Stomach (tissue), 9 donors: Measurements from ENCODE around the gene MYBPC3. TPM values are rescaled to one million over a fixed set of nuclear protein-coding genes. Genes with fewer than 3 reads are reported as not detected.

Experiments used
- DNase-seq, 2 donors: peaks; one replicate each; pipeline versions ENCODE4 v3.0.0 to v3.0.0-alpha.2; 2013 to 2019
- H3K27ac ChIP-seq, 5 donors: fragments of 200-600 bp in 4 of 5; sonication (generic) in 4 of 5; one replicate each; pipeline ENCODE4 v1.5.1; 2013 to 2019; ENCODE audit warnings: mild to moderate bottlenecking in 1 of 5, moderate library complexity in 1 of 5
- H3K27me3 ChIP-seq, 3 donors: fragments of 200-600 bp; sonication (generic); one replicate each; pipeline ENCODE4 v1.5.1; 2017 to 2019; ENCODE audit warnings: mixed run types in 1 of 3
- H3K36me3 ChIP-seq, 4 donors: fragments of 200-600 bp; sonication (generic); 1 replicate in 3 of 4; 2 replicates in 1 of 4; pipeline ENCODE4 v1.5.1; 2016 to 2019
- H3K4me1 ChIP-seq, 4 donors: fragments of 200-600 bp; sonication (generic); one replicate each; pipeline ENCODE4 v1.5.1; 2016 to 2019
- H3K4me3 ChIP-seq, 4 donors: fragments of 200-600 bp; sonication (generic) in 3 of 4; one replicate each; pipeline ENCODE4 v1.5.1; 2016 to 2019; ENCODE audit warnings: mild to moderate bottlenecking in 1 of 4
- H3K9me3 ChIP-seq, 4 donors: fragments of 200-600 bp; sonication (generic); one replicate each; pipeline ENCODE4 v1.5.1; 2016 to 2019
- EP300 ChIP-seq: sonication (generic); formaldehyde crosslinking; IDR thresholded peaks from one replicate; pipeline ENCODE4 v1.6.1; 2017; ENCODE audit warnings: antibody characterized with exemption
- POLR2A ChIP-seq, 4 donors: fragments of 450-650 bp; IDR thresholded peaks; one replicate each; pipeline ENCODE4 v1.6.1; 2016; ENCODE audit warnings: antibody characterized with exemption in 4 of 4, control low read depth in 2 of 4, mild to moderate bottlenecking in 1 of 4, moderate library complexity in 1 of 4
- POLR2AphosphoS5 ChIP-seq, 3 donors: sonication (generic); formaldehyde crosslinking; IDR thresholded peaks; one replicate each; pipeline ENCODE4 v1.6.1; 2016; ENCODE audit warnings: antibody characterized with exemption in 3 of 3
- WGBS, 5 donors: extraction: QIAGEN DNeasy Blood & Tissue Kit in 3 of 5; methylation state at CpG; one replicate each; pipeline versions ENCODE4 v1.1.5 to v1.1.7; 2013 to 2018; 5-methylcytosine and 5-hydroxymethylcytosine counted together
- intact Hi-C: fragments of 100-400 bp; cut with DNase I; formaldehyde crosslinking; loops from one replicate; pipeline ENCODE4 v1.15.1; 2023; ENCODE audit warnings: low total_unique reads
- polyA plus RNA-seq, 3 donors: library from polyadenylated mRNA; stranded (reverse); fragments of 200-250 nt; gene quantifications; one replicate each; pipeline ENCODE4 v1.2.3, GENCODE V29; 2013
- total RNA-seq, 5 donors: library from RNA; depleted of rRNA; stranded (reverse); fragments of >200 nt; gene quantifications; one replicate each; pipeline versions ENCODE4 v1.1.0 to v1.2.3, GENCODE V29; 2014 to 2016
- TF ChIP-seq, protein P1 (sequence below), 7 experiments: fragments of 450-650 bp in 4 of 7; fragments of 200-600 bp in 3 of 7; sonication (generic) in 3 of 7; IDR thresholded peaks; one replicate each; pipeline ENCODE4 v1.5.1; 2016 to 2019; ENCODE audit warnings: antibody characterized with exemption in 7 of 7, control low read depth in 2 of 7, mild to moderate bottlenecking in 1 of 7
- donor health status: healthy with polysubstance abuse.
- donor health status: Bipolar disorder and iron deficiency.
- donor health status: healthy.

The MYBPC3 gene
- total and polyA plus RNA-seq, 8 donors = 0.72 to 15.6 (median 1.5) TPM; not detected in 2

DNA sequence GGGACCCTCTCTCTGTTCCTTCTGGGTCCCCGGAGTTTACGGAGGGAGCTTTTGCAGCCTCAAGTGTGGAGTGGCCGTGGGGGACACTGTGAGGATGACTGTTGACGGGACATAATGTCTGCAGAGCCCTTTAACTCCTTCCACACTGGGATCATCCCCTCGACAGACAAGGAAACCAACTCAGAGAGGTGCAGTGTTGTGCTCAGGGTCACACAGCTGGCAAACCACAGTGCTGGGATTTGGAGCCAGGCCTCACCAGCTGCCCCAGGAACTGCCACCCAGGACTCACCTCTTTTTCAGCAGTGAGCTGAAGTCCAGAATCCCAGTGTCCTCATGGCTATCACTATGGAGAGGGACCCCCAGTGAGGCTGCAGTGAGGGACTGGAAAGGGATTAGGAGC lies 5.4 kb downstream of the MYBPC3 start:
- Histone ChIP-seq H3K9me3 (no peaks in the 10 kb centered on the region), H3K36me3 (no peaks in the 10 kb centered on the region), H3K27ac (no peak overlapping the region), H3K4me3 (no peak overlapping the region), H3K27me3 (no peaks in the 10 kb centered on the region), H3K4me1 (peaks cover 0 to 10% (median 8%) of the 10 kb centered on the region in 4 donors)
- intact Hi-C loops = no loop called here
- no peak for TF ChIP-seq POLR2AphosphoS5 (IDR thresholded peaks at IDR 0.05)
- TF ChIP-seq, protein P1, sequence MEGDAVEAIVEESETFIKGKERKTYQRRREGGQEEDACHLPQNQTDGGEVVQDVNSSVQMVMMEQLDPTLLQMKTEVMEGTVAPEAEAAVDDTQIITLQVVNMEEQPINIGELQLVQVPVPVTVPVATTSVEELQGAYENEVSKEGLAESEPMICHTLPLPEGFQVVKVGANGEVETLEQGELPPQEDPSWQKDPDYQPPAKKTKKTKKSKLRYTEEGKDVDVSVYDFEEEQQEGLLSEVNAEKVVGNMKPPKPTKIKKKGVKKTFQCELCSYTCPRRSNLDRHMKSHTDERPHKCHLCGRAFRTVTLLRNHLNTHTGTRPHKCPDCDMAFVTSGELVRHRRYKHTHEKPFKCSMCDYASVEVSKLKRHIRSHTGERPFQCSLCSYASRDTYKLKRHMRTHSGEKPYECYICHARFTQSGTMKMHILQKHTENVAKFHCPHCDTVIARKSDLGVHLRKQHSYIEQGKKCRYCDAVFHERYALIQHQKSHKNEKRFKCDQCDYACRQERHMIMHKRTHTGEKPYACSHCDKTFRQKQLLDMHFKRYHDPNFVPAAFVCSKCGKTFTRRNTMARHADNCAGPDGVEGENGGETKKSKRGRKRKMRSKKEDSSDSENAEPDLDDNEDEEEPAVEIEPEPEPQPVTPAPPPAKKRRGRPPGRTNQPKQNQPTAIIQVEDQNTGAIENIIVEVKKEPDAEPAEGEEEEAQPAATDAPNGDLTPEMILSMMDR (IDR thresholded peaks at IDR 0.05) = no peak
- no peak for TF ChIP-seq POLR2A (IDR thresholded peaks at IDR 0.05)
- no peak for TF ChIP-seq EP300
- no peak for DNase-seq
- WGBS, 5 donors = 73 to 89% (median 80%) methylated on average over 5 of the region's 5 CpGs

DNA sequence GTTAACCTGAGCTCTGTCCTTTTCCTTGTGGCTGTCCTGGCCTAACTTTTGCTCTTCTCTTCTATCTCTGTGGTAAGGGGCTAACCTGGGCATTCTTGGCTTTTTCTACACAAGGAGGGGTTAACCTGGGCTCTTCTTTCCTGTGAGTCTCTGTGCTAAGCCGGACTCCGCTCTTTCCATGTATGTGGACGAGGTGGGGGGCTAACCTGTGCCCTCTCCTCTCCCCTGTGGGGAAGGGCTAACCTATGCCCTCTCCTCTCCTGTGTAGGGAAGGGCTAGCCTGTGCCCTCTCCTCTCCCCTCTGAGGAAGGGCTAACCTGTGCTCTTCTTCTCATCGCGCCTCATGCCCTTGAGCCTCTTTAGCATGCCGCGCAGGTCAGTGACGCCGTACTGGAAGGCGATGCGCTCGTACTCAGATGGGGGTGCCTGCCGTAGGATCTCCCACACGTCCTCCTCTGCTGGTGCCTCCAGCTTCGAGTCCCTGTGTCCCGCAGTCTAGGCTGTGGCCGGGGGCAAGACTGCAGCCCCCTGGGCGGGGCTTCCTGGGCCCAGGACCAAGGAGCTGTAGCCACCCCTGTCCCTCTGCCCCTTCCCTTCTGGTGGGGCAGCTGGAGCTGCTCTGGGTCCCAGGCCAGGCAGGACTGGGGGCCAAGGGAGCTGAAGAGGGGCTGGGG lies 6.5 kb downstream of the MYBPC3 start:
- H3K4me3 ChIP-seq = no peak overlapping the region
- TF ChIP-seq POLR2A (IDR thresholded peaks at IDR 0.05) = no peak
- TF ChIP-seq, protein P1 (IDR thresholded peaks at IDR 0.05) = no peak
- TF ChIP-seq POLR2AphosphoS5 (IDR thresholded peaks at IDR 0.05) = no peak
- DNase-seq = no peak
- H3K4me1 ChIP-seq = no peaks in the 10 kb centered on the region
- H3K27me3 ChIP-seq = no peaks in the 10 kb centered on the region
- H3K36me3 ChIP-seq = no peaks in the 10 kb centered on the region
- intact Hi-C loops = no loop called here
- 82 to 89% (median 86%) methylated on average over 18 of the region's 18 CpGs for WGBS, 5 donors
- H3K9me3 ChIP-seq = no peaks in the 10 kb centered on the region
- no peak overlapping the region for H3K27ac ChIP-seq

DNA sequence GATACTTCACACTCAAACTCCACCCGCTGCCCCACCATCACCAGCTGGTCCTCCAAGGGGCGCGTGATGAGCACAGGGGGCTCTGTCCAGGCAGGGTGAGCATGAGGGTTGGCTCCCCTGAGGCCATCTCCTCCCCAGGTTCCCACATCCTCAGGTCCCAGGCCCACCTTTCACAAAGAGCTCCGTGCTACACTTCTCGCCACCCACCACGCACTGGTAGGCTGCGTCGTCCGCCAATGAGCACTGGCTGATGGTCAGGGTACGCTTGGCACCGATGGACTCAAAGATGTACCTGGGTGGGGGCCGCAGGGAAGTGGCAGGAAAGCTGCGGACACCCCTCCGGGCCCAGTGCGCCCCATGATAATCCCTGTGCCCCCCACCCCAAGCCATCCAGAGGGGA lies 9.6 kb downstream of the MYBPC3 start:
- TF ChIP-seq EP300 (no peak), POLR2A (IDR thresholded peaks at IDR 0.05) (no peak), POLR2AphosphoS5 (IDR thresholded peaks at IDR 0.05) (no peak)
- TF ChIP-seq, protein P1 (IDR thresholded peaks at IDR 0.05) = no peak
- Histone ChIP-seq H3K36me3 (no peaks in the 10 kb centered on the region), H3K27ac (no peak overlapping the region), H3K4me1 (no peaks in the 10 kb centered on the region), H3K4me3 (no peak overlapping the region), H3K27me3 (no peaks in the 10 kb centered on the region), H3K9me3 (no peaks in the 10 kb centered on the region)
- intact Hi-C loops = no loop called here
- 94 to 99% (median 96%) methylated on average over 15 of the region's 15 CpGs for WGBS, 5 donors
- DNase-seq = no peak

DNA sequence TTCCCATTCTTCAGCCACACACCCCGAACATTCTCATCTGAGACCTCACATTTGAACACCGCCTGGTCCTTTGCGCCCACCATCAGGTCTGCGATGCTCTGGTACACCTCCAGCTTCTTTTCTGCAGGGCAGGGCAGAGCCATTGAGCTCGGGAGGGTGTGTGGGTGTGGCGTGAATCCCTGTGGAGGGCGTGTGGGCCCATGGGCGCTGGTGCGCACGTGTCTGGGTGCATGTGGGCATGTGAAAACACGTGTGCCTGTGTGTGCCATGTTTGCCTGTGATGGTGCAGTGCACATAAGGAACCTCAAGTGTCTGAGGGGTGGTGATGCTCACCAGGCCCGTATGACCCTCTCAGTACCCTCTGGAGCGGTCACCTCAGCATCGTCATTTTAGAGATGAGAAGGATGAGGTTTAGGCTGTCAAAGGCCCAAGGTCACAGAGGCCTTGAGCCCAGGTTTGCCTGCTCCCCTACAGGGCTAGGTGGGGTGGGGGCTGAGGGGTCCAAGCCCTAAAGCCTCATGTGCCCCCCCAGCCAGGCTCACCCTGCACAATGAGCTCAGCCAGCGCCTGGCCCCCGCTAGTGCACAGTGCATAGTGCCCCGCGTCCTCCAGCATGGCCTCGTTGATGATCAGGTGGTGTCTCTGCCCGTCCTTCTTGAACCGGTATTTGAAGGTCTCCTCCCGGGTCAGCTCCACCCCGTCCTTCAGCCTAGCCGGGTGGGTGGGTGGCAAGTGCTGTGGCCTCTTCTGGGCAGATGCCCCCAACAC lies 10.3 kb downstream of the MYBPC3 start:
- Histone ChIP-seq H3K9me3 (no peaks in the 10 kb centered on the region), H3K27ac (no peak overlapping the region), H3K4me3 (no peak overlapping the region), H3K27me3 (no peaks in the 10 kb centered on the region), H3K4me1 (no peaks in the 10 kb centered on the region), H3K36me3 (no peaks in the 10 kb centered on the region)
- intact Hi-C loops = no loop called here
- WGBS, 5 donors = 83 to 87% (median 85%) methylated on average over 14 to 24 of the region's 24 CpGs
- TF ChIP-seq POLR2A (IDR thresholded peaks at IDR 0.05) = no peak
- TF ChIP-seq, protein P1 (IDR thresholded peaks at IDR 0.05) = no peak
- no peak for TF ChIP-seq POLR2AphosphoS5 (IDR thresholded peaks at IDR 0.05)
- no peak for TF ChIP-seq EP300
- DNase-seq = no peak
